IPS-NIHi7 (cell line): ENCODE results near the gene GOLGA8B.
A peak's percentile ranks its signal among the peaks of the same experiment; 100 is the strongest.
"Not testable (repeated sequence)": the region's sequence is repeated elsewhere in the genome, so short reads cannot be mapped to it uniquely, and the experiment has no call there.

Source experiments
- DNase-seq: peaks from one replicate; pipeline ENCODE4 v3.0.0; 2012; ENCODE audit warnings: mixed read lengths; ENCODE audit errors: extremely low spot score

Gene GOLGA8B, protein sequence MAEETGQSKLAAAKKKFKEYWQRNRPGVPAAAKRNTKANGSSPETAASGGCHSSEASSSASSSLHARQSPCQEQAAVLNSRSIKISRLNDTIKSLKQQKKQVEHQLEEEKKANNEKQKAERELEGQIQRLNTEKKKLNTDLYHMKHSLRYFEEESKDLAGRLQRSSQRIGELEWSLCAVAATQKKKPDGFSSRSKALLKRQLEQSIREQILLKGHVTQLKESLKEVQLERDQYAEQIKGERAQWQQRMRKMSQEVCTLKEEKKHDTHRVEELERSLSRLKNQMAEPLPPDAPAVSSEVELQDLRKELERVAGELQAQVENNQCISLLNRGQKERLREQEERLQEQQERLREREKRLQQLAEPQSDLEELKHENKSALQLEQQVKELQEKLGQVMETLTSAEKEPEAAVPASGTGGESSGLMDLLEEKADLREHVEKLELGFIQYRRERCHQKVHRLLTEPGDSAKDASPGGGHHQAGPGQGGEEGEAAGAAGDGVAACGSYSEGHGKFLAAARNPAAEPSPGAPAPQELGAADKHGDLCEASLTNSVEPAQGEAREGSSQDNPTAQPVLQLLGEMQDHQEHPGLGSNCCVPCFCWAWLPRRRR

DNA sequence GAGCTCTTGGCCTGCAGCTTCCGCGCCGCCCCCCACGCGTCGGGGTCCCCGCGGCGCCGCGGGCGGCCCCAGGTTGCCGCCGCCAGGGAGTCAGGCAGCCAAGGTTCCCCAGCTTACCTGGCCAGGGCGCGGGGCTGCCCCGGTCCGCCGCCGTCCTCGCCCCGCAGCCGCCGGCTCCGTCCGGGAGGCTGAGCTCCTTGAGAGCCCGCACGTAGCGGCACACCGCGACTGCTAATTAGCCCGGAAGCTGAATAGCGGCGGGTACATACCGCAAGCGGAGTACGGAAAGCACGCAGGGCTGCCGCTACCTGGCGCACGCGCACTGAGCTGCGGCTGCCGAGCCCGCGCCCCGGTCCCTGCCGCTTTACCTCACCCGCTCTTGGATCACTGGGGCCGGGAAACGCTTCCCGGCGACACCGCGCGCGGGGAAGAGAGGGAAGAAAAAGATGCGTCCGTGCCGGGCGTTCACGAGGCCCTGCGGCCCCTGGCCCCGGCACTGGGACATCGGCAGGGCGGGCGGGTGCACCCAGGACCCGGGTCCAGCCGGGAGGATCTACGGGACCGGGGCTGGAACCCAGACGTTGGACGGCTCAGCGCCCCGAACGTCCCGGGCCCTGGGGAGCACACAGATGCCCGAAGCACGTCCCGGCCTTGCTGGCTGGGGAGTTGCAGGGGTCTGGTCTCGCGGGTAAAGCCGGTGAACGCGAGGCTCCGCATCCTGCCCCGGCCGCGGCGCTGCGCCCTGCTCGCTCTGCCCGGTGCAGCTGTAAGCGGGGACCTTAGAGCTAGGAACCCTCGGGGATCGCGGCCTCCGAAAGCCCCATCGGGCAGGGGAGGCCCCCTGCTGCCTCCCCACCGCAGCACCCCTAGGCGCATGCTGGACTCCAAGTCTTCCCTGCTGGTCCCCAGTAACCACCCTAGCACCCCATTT lies at the start of gene GOLGA8B:
Gene GOLGA8B, minus strand, starts transcription at position 253 of the 931 bp plus-strand sequence. CDS start 47,739 bp downstream, outside the sequence.
- DNase-seq, result peak; percentile 88

DNA sequence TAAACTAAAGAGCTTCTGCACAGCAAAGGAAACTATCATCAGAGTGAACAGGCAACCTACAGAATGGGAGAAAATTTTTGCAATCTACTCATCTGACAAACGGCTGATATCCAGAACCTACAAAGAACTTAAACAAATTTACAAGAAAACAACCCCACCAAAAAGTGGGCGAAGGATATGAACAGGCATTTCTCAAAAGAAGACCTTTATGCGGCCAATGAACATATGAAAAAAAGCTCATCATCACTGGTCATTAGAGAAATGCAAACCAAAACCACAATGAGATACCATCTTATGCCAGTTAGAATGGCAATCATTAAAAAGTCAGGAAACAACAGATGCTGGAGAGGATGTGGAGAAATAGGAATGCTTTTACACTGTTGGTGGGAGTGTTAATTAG lies 49.7 kb upstream of the GOLGA8B start:
- DNase-seq, result not testable (repeated sequence)

DNA sequence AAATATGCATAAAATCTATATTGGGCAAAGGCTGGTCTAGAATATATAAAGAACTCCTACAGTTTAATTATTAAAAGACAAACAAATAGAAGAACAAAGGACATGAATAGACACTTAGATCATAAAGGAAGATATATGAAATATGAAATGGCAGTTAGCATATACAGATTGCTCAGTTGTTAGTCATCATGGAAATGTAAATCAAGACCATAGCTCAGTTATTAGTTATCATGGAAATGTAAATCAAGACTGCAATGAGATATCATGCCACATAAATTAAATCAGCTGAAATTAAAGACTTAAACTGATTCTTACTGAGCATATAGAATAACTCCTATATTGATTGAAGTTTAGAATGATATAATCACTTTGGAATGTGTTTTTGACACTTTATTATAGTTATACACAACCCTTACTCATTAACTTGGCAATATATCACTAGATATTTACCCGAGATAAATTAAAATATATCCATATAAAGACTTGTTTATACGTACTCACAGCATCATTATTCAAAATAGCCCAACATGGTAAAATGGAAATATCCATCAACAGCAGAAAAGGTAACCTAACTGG lies 45.2 kb upstream of the GOLGA8B start:
- no peak for DNase-seq

DNA sequence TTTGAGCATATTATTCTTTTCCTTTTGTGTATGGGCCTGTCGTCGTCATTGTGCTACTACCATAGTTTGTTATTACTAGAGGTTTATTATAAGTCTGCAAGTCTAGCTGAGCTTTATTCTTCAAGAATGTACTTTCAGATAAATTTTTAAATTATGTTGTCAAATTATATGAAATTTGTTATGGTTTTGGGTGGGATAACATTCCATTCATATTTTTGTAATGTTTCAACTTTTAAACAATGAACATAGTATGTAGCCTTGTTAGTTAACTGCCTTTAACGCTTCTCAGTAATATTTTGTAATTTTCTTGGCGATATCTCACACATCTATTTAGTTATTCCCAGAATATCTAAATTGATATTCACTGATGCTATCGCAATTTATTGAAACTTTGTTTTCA lies 41.6 kb upstream of the GOLGA8B start:
- no peak for DNase-seq

DNA sequence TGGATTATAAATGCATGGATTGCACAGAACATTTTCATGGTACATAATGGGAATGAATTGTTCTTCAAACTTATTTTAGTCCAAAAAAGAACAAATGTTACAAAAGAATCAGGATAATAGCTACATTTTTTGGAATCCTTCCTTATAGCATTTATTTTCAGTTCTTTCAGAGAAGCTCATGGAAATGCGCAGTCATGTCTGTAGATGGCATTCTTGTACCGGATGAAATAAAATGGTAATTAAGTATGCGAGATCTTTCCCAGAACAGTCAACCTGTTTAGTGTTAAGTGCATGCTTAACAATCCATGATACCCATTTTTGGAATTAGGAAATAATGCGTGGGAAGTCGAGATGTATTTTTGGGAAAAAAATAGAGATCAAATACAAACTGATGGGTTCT lies 38.2 kb upstream of the GOLGA8B start:
- no peak for DNase-seq

DNA sequence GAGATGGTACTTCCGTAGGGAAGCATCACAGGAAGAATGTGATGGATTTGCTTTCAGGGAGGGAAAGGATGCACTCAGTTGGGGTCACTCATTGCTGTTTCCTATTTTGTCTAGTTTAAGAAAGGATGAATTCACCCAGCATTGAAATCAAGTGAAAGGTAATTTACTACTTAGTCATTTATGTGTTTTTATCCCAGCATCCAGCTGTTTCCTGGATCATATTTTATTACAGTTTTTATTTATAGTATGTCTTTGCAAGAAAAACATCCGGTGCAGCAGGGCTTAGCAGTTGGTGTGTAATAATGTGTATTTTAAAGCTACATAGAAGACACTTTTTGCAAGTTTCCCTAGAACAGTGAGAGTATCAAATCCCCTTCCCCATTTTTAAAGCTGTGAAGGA lies 37.4 kb upstream of the GOLGA8B start:
- no peak for DNase-seq

DNA sequence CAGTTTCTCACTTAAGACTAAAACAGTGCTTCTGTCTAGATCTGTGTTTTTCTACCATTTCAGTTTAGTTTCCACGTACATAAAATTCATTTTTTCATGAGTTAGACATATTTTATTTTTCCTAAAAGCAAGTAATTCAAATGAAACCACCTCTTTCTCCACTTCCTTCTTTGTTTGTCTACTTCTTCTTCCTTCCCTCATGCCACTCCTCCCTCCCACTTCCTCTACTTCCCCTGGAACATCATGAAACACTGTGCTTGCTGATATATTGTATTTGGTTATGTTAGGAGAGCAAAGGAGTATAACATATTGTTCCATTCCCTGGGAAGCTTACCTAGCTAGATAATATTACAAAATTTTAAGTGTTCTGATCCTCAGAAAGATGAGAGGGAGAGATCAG lies 36.7 kb upstream of the GOLGA8B start:
- DNase-seq, result no peak

DNA sequence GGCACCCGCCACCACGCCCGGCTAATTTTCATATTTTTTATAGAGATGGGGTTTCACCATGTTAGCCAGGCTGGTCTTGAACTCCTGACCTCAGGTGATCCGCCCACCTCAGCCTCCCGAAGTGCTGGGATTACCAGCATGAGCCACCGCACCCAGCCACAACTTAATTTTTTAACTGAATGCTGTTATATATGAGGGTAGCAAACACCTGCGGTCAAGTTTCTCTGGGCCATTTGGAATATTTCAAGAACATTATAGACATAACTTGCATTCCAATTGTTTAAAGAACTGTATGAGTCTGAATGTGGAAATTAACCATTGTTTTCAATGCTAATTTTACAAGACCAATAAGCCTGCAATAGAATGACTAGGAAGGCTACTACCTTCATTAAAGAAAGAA lies 35.7 kb upstream of the GOLGA8B start:
- DNase-seq, result no peak

DNA sequence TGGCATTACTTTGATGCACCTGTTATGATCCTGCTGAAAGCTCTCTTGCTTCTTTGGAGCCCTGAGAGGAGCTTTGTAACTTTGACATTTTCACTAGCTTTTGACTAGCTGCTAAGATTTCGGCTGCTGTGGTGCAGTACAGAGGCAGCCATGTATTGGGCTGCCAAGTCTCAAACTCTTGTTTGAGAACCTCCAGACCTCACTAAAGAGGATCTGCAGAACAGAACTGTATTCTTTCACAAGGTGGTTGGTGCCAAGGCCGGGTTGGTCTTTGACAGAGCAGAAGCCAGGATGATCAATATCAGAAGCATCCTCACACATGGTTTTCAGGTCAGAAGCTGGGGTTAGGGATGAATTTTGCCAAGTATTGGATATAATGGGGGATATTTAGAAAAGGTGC lies 34.6 kb upstream of the GOLGA8B start:
- DNase-seq, result no peak

DNA sequence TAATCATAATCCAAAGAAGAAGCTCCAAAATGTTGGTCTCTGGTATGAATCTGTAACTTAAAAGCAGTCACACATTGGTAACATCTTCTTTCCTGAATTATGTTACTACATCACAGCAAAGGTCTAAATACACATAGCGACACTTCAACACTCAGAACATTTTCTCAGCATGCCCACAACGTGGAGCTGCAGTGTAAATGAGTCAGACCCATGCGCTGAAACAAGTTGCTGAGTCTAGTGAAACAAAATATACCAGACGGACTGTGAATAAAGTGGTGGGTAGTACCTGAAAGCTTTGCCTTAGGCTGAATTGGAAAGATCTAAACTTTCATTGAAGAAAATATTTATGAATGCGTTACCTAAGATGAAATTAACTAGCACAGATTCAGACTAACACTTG lies 33.2 kb upstream of the GOLGA8B start:
- DNase-seq, result peak; percentile 9

DNA sequence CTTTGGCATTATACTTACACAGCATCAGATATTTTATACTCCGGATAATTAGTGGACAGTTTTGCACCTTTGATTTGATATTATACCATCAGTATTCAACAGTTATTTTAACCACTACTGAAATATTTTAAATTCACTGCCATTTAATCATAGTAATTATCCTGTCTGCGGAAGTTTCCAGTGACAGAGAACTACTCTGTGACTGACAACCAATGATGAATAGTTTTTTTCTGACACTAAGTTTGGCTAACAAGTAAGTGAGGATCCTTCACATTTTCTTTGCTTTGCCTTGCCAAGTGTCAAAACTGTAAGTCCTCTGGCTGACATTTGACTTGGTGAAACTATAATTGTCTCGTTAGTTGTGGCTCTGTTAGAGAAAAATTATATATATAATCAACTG lies 30.5 kb upstream of the GOLGA8B start:
- no peak for DNase-seq

DNA sequence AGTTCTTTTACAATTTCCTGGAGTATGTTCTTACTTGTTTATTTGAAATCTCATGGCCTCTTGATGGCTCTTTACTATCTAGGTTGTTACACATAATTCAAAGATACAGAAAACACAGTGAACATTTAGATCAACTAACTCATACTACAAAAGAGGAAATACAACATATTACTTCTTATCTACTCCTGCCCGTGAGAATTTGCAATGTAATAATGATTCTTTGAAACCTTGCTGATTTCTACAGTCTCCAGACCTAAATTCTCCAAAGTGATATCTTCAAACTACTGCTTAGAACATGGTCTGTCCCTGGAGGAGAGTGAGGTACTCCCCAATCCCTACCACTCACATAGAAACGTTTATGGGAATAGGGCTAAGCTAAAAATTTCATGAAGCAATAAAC lies 29.9 kb upstream of the GOLGA8B start:
- no peak for DNase-seq

DNA sequence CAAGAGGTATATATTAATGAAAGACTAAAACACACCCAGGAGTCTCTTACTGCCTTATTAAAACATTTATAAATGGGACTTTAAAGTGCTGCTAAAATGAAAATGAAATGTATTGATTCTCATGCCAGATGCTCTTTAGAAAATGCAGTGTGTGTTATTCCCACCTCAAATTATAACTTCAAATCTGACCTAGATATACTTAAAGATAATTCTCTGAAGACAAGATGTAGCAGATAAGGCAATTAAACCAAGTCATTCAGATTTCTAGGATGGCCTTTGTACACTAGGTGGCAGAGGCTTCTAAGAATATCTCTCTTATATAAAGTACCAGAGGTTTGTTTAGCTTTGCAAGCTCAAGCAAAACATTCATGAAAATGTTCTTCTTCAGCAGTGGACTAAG lies 26.9 kb upstream of the GOLGA8B start:
- peak; percentile 10 for DNase-seq

DNA sequence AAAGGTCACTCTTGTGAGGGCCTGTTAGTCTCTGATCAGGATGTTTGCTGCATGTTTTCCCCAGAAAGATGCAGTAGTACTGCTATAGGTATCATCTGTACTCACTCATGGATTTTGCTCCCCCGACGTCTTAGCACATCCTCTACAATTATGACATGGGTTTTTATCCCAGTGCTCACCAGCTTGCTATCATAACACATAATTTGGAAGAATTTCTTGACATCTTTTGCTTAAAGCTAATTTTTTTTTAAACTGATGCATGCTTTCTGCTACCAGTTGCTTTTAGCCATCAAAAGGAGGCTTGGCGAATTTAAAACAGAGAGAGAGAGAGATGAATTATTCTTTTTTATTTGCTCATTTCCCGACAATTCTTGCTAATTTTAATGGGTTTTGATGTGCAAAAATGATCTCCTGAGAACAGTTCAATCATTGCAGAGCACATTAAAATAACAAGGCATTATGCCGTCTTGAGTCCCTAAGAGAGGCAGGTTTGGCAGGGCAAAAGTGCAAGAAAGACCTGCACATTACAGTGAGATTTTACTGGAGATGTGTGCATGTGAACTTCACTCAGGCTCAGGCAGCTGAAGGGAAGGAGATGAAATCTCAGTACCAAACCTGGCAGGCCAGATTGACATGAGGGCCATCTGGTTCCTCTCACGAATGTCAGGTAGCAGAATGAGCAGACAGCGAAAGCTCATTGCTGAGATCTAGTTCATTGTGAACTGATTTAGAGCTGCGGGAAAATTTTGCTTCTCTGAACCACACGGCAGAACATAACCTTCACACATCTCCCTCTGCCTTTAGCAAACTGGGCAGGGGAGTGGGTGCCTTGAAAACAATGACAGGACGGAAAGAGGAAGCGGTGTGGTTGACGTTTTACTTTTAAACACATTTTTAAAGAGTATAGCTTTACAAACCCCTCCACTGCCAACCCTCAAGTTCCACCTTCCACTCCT lies 25.9 kb upstream of the GOLGA8B start:
- DNase-seq, result no peak

DNA sequence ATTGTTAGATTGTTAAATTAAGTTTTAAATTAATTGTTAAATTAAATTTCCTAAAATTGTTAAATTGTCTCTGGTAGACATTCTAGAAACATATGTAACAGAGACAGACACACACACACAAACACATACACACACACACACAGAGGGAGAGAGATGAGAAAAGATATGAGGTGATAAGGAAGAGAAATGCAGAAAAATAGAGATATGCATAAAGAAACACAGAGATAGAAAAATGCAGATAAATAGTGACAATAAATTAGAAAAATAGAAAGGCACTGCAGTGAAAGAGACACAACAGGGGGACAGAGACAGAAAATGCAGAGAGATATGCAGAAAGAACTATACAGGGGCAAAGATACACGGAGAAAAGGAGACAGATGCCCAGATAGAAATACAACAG lies 25.1 kb upstream of the GOLGA8B start:
- DNase-seq, result no peak

DNA sequence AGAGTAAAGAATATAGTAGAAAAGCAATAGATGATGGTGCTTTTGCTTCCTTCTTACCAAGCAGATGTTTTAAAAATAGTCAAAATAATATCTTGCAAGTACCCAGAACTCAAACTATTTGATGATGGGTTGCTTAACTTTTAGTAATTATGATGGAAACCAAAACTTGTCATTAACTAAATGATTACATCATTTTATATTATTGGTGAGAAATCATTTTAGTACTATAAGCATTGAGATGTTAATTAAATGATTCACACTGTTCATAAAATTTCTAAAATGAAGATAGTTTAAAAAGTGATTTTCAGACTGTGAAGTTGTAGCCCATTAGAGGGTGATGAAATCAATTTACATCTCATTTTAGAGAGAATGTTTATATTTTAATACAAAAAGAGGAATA lies 24.4 kb upstream of the GOLGA8B start:
- DNase-seq, result no peak

DNA sequence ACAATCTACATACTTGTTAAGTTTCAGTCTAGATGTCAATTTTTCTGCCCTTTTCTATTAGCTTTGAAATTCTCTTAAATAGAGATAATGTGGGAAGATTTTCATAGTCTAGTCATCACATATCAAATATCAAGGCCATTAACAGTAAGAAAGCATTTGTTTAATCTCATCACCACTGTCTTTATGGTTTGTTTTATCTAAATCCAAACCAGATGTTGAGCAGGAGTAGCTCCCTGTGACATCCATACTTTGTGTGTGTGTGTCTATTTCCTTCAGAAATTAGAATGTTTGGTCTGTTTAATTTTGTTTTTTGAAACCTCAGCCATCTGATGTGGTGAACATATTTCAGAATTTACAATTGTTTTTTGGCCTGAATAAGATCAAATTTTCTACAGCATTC lies 23.1 kb upstream of the GOLGA8B start:
- DNase-seq, result no peak

DNA sequence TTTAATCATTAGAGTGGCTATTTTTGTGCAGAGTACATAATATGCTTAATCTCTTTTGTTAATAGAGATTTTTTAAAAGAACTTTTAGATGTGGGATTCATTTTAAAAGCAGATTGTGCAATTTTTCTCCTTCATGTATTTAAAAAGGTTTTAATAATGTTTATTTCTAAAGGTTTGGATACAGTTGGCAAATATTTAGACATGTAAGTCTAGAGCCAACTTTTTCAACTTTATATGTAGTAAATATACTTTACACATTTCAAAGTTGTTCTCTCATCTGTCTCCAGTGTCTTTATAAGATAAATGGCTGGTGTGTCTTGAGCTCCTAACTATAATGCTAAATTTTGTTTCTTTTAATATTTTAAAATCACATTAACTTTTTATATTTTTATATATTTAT lies 22.7 kb upstream of the GOLGA8B start:
- no peak for DNase-seq

DNA sequence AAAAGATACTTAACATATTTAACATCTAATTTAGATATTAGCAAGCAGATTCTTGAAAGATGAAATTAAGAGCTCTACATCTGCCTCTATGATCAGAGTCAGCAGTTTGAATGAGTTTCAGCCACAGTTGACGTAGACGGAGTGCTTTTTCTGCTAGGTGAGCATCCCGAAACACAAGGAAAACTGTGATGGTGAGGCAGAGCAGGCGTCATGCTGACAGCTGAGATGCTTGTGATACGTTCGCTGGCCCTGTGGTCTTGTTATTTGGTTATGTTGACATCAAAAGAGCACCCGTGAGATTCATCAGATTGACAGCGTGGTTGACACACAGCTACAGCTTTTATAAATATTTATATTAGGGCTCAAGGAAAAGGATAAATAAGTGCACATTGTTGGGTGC lies 19.6 kb upstream of the GOLGA8B start:
- DNase-seq, result no peak

DNA sequence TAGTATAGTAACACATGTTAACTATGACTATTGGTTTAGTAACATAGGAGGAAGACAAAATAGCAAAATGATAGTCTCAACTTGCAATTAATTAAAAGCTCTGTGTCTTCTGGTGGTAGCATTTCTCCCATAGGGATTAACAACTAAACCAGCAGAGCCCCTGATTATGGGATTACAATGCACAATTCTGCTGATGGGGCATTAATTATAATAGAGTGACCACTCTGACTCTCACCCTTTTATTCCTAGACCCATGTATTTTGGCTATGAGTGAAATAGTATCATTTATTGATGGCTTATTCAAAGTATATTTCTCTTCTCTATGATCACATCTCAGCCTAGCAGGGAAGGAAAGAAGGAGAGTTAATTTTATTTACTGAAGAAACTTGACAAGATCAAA lies 17.5 kb upstream of the GOLGA8B start:
- no peak for DNase-seq
